GM12878 (cell line): ENCODE results near the gene PNLIPRP2. TPM values are rescaled to one million over a fixed set of nuclear protein-coding genes. Genes with fewer than 3 reads are reported as not detected.

Source experiments
- ATAC-seq: fragments of 200-7000 bp; cut with Tn5 transposase; 3 replicates; pipeline ENCODE4 v1.9.1; 2020; ENCODE audit warnings: mild to moderate bottlenecking, moderate library complexity
- BruUV-seq: library from RNA; stranded (reverse); fragments of 400-500 nt; replicated peaks from 2 replicates; lab custom pipeline; 2021; lab: Mats Ljungman, UMichigan
- CTCF ChIA-PET: fragments of 300-600 bp; sonication (Branson Sonifier 250); formaldehyde crosslinking; extraction: SDS; loops from one replicate; lab custom pipeline; 2021; ENCODE audit warnings: inconsistent platforms; lab: Yijun Ruan, JAX
- POLR2A ChIA-PET: fragments of 350-600 bp; formaldehyde crosslinking; extraction: SDS; loops from one replicate; lab custom pipeline; 2021; ENCODE audit warnings: inconsistent platforms; lab: Charles Lee
- RAD21 ChIA-PET: fragments of 300-600 bp; sonication (Branson Sonifier 250); formaldehyde crosslinking; loops from one replicate; lab custom pipeline; 2023; ENCODE audit warnings: antibody characterized with exemption; ENCODE audit not compliant: unreplicated experiment; lab: Charles Lee
- SMC1A ChIA-PET: fragments of 300-600 bp; sonication (Branson Sonifier 250); formaldehyde crosslinking; loops from one replicate; lab custom pipeline; 2023; ENCODE audit not compliant: unreplicated experiment, uncharacterized antibody; lab: Charles Lee
- DNase-seq: peaks from one replicate; pipeline ENCODE4 v3.0.0-alpha.2; 2011; ENCODE audit warnings: low read depth, low spot score
- FAIRE-seq: peaks from 3 replicates; lab custom pipeline; 2011; peaks lifted over from hg19 to GRCh38; lab: Jason Lieb, UNC
- H2AFZ ChIP-seq: 2 replicates; pipeline ENCODE4 v1.6.0; 2011; ENCODE audit warnings: low read depth, low read length, control low read depth; ENCODE audit not compliant: control insufficient read depth
- H3K27ac ChIP-seq: 2 replicates; pipeline ENCODE4 v1.5.1; 2011; ENCODE audit warnings: control low read depth; ENCODE audit not compliant: control insufficient read depth, insufficient read depth
- H3K27me3 ChIP-seq, 2 experiments: replicated peaks in 1 of 2; 2 replicates each; pipeline versions ENCODE4 v1.6.0 to v1.6.1; 2011; ENCODE audit warnings: low read length in 1 of 2; ENCODE audit not compliant: control insufficient read depth in 2 of 2, insufficient read depth in 2 of 2
- H3K36me3 ChIP-seq, 2 experiments: 2 replicates each; pipeline ENCODE4 v1.5.1; 2011; ENCODE audit warnings: low read length in 1 of 2; ENCODE audit not compliant: control insufficient read depth in 2 of 2, insufficient read depth in 2 of 2
- H3K4me1 ChIP-seq: 2 replicates; pipeline ENCODE4 v1.6.1; 2011; ENCODE audit warnings: mild to moderate bottlenecking, low read length, moderate library complexity, mixed read lengths; ENCODE audit not compliant: control insufficient read depth, insufficient read depth
- H3K4me2 ChIP-seq: 2 replicates; pipeline ENCODE4 v1.6.0; 2011; ENCODE audit warnings: control low read depth; ENCODE audit not compliant: control insufficient read depth, insufficient read depth
- H3K4me3 ChIP-seq: fragments of 200-600 bp; sonication (generic); 2 replicates; pipeline ENCODE4 v1.5.1; 2016
- H3K79me2 ChIP-seq: 2 replicates; pipeline ENCODE4 v1.6.0; 2011; ENCODE audit warnings: low read length; ENCODE audit not compliant: control insufficient read depth, insufficient read depth
- H3K9ac ChIP-seq: 2 replicates; pipeline ENCODE4 v1.8.0; 2011; ENCODE audit warnings: low read length, control low read depth, mixed read lengths; ENCODE audit not compliant: control insufficient read depth, insufficient read depth
- H3K9me3 ChIP-seq: replicated peaks from 3 replicates; pipeline ENCODE4 v1.5.1; 2011; ENCODE audit warnings: mild to moderate bottlenecking, low read length; ENCODE audit not compliant: control insufficient read depth, insufficient read depth
- H4K20me1 ChIP-seq: 2 replicates; pipeline ENCODE4 v1.6.0; 2011; ENCODE audit not compliant: control insufficient read depth, insufficient read depth
- ATF7 ChIP-seq: fragments of 450-650 bp; IDR thresholded peaks from 2 replicates; pipeline ENCODE4 v1.6.1; 2016; ENCODE audit warnings: low read depth, mild to moderate bottlenecking
- CBFB ChIP-seq: IDR thresholded peaks from 2 replicates; pipeline ENCODE4 v1.6.1; 2016; ENCODE audit warnings: antibody characterized with exemption, low read depth
- HDAC2 ChIP-seq: fragments of 200-600 bp; sonication (generic); IDR thresholded peaks from 2 replicates; pipeline ENCODE4 v1.6.1; 2017
- KAT2A ChIP-seq: conservative IDR thresholded peaks from 2 replicates; pipeline ENCODE4 v1.6.1; 2011; ENCODE audit warnings: low read depth, low read length; ENCODE audit not compliant: control insufficient read depth
- KDM1A ChIP-seq: fragments of 200-600 bp; sonication (generic); IDR thresholded peaks from 2 replicates; pipeline ENCODE4 v1.6.1; 2016; ENCODE audit warnings: borderline replicate concordance
- KLF5 ChIP-seq: fragments of 450-650 bp; IDR thresholded peaks from 2 replicates; pipeline ENCODE4 v1.6.1; 2014; ENCODE audit warnings: mild to moderate bottlenecking; ENCODE audit not compliant: partially characterized antibody
- MYB ChIP-seq: fragments of 150-350 bp; IDR thresholded peaks from 2 replicates; pipeline ENCODE4 v1.6.1; 2014; ENCODE audit warnings: mild to moderate bottlenecking, low read depth, low read length, borderline replicate concordance
- MYC ChIP-seq: IDR thresholded peaks from 2 replicates; pipeline ENCODE4 v1.6.1; 2011; ENCODE audit warnings: mild to moderate bottlenecking, low read length, moderate library complexity, inconsistent platforms; ENCODE audit not compliant: insufficient read depth, insufficient replicate concordance, insufficient read length, severe bottlenecking
- PAX8 ChIP-seq: fragments of 450-650 bp; IDR thresholded peaks from 2 replicates; pipeline ENCODE4 v1.6.1; 2017; ENCODE audit warnings: mild to moderate bottlenecking, moderate library complexity
- SMC3 ChIP-seq: IDR thresholded peaks from 2 replicates; pipeline ENCODE4 v1.6.1; 2011; ENCODE audit warnings: low read length, improper control_type of control experiment, borderline replicate concordance
- SP1 ChIP-seq: IDR thresholded peaks from one replicate; pipeline ENCODE4 v1.6.1; 2011; ENCODE audit warnings: low read depth, low read length
- TAF1 ChIP-seq: IDR thresholded peaks from 2 replicates; pipeline ENCODE4 v1.6.1; 2011; ENCODE audit warnings: mild to moderate bottlenecking, low read depth, low read length, borderline replicate concordance
- YBX1 ChIP-seq: fragments of 450-650 bp; IDR thresholded peaks from 2 replicates; pipeline ENCODE4 v1.6.1; 2016; ENCODE audit warnings: antibody characterized with exemption
- ZBTB33 ChIP-seq: fragments of 450-650 bp; IDR thresholded peaks from 2 replicates; pipeline ENCODE4 v1.6.1; 2017; ENCODE audit warnings: mild to moderate bottlenecking
- WGBS: methylation state at CpG from one replicate; pipeline ENCODE4 v1.1.6; 2016; ENCODE audit warnings: low lambda C conversion rate; ENCODE audit not compliant: insufficient replicate concordance, insufficient coverage; ENCODE audit errors: missing lambda C conversion rate; 5-methylcytosine and 5-hydroxymethylcytosine counted together
- in situ Hi-C: fragments of 300-500 bp; cut with MboI; formaldehyde crosslinking; loops from 9 replicates; pipeline ENCODE4 v1.14.3; 2018; ENCODE audit warnings: mixed read lengths
- intact Hi-C: fragments of 100-400 bp; cut with micrococcal nuclease; formaldehyde crosslinking; loops from one replicate; pipeline ENCODE4 v1.14.2; 2022; ENCODE audit not compliant: unreplicated experiment
- polyA plus RNA-seq, 11 experiments: library from polyadenylated mRNA; depleted of rRNA in 4 of 11; unstranded in 6 of 11; stranded (reverse) in 5 of 11; fragments of >200 nt; fragmentation: Nextera tagmentation in 4 of 11; fragmentation: Illumina TruSeq in 1 of 11; extraction: Ambion mirVana in 4 of 11; extraction: Trizol in 1 of 11; gene quantifications; 1 replicate in 1 of 11; 2 replicates in 10 of 11; pipeline versions ENCODE4 v1.2.1 to v1.2.3, GENCODE V29; 2011 to 2016; ENCODE audit warnings: inconsistent platforms in 2 of 11, missing spikeins in 2 of 11, low read depth in 1 of 11
- total RNA-seq, 4 experiments: library from RNA; depleted of rRNA in 3 of 4; stranded (reverse); fragments of >200 nt in 3 of 4; fragmentation: Illumina TruSeq in 1 of 4; extraction: Trizol in 1 of 4; gene quantifications; 2 replicates each; pipeline versions ENCODE4 v1.2.1 to v1.2.3, GENCODE V29; 2013 to 2021
- TF ChIP-seq, protein P1 (sequence below): fragments of 450-650 bp; formaldehyde crosslinking; IDR thresholded peaks from 2 replicates; pipeline ENCODE4 v1.4.0; 2020; ENCODE audit warnings: mild to moderate bottlenecking, moderate library complexity

Gene PNLIPRP2
- total and polyA plus RNA-seq, 10 of the 15 experiments (the other 5 are each of a cell fraction or from before 2014, with no cell fraction given): 0.33 TPM; not detected in 9

DNA sequence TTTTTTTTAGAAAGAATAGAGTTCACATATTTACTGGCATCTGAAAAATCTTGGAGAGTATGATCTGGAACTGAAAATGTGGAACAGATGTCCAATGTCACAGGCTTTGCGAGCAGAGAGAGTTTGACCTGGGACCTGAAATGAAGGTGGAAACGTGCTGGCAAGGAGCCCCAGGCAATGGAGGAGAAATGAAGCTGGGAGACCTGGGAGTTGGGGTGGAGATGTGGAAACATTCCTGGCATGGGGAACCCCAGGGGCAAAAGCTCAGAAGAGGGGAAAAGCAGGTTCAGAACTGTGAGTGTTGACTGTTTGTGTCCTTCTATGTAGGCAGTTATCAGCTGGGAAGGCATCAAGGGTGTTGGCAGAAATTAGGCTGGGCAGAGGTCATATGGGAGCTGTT, 7.3 kb upstream of the PNLIPRP2 start:
- BruUV-seq: no TSS peak
- DNase-seq (no peak), FAIRE-seq (no peak), ATAC-seq (no peak)
- no peaks in the 10 kb centered on the region for H3K9me3 ChIP-seq
- in situ Hi-C loops (no loop called here), intact Hi-C loops (no loop called here)
- ChIA-PET SMC1A (no interaction called here), POLR2A (no interaction called here), CTCF (interaction anchor here (0.5 kb wide), 1 partner anchor 69 kb away, joined by 4 read pairs; no protein-coding TSS in a partner anchor), RAD21 (no interaction called here)
- no peak overlapping the region for H3K4me2 ChIP-seq
- H3K36me3 ChIP-seq: no peaks in the 10 kb centered on the region
- no peak overlapping the region for H2AFZ ChIP-seq
- H3K79me2 ChIP-seq: no peaks in the 10 kb centered on the region
- H3K4me1 ChIP-seq: no peaks in the 10 kb centered on the region
- H3K4me3 ChIP-seq: no peak overlapping the region
- TF ChIP-seq SP1 (no peak), SMC3 (no peak), PAX8 (no peak), YBX1 (no peak), KAT2A (no peak), ATF7 (no peak), KDM1A (no peak), TAF1 (no peak)
- H4K20me1 ChIP-seq: no peaks in the 10 kb centered on the region
- H3K9ac ChIP-seq: no peak overlapping the region
- no peak overlapping the region for H3K27ac ChIP-seq
- no peaks in the 10 kb centered on the region for H3K27me3 ChIP-seq
- WGBS: 50% methylated on average over 2 of the region's 2 CpGs

DNA sequence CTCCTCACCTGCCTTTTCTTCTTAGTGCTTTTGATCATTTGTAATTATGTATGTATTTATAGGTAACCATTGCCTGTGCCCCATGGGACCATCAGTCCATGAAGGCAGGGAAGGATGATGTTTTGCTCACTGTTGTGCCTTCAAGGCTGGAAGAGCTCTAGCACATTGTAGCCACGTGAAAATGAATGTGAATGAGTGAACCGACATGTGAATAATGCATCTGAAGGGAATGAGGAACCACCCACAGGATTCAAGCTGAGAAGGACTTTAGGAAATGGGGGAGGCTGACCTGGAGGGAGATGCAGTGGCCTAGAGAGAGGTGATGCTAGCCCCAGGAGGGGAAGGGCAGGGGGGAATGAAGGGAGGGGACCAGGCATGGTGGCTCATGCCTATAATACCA, 6.0 kb upstream of the PNLIPRP2 start:
- Histone ChIP-seq H3K36me3 (no peaks in the 10 kb centered on the region), H3K9me3 (no peaks in the 10 kb centered on the region), H3K4me1 (no peaks in the 10 kb centered on the region), H3K4me2 (no peak overlapping the region), H3K27ac (no peak overlapping the region), H3K27me3 (no peaks in the 10 kb centered on the region), H3K79me2 (no peaks in the 10 kb centered on the region), H4K20me1 (no peaks in the 10 kb centered on the region), H3K4me3 (no peak overlapping the region), H2AFZ (no peak overlapping the region), H3K9ac (no peak overlapping the region)
- POLR2A ChIA-PET: no interaction called here
- no TSS peak for BruUV-seq
- DNase-seq: no peak
- RAD21 ChIA-PET: no interaction called here
- SMC1A ChIA-PET: interaction anchor here (0.6 kb wide), 1 partner anchor 15 kb away, joined by 3 read pairs; no protein-coding TSS in a partner anchor
- 0% methylated on average over 2 of the region's 2 CpGs for WGBS
- intact Hi-C loops (no loop called here), in situ Hi-C loops (no loop called here)
- CTCF ChIA-PET: no interaction called here
- ATAC-seq: no peak
- FAIRE-seq: no peak
- TF ChIP-seq ZBTB33 (no peak), MYC (no peak), HDAC2 (no peak), MYB (no peak), KLF5 (no peak), KAT2A (no peak), CBFB (no peak), TAF1 (no peak)
- TF ChIP-seq, protein P1, sequence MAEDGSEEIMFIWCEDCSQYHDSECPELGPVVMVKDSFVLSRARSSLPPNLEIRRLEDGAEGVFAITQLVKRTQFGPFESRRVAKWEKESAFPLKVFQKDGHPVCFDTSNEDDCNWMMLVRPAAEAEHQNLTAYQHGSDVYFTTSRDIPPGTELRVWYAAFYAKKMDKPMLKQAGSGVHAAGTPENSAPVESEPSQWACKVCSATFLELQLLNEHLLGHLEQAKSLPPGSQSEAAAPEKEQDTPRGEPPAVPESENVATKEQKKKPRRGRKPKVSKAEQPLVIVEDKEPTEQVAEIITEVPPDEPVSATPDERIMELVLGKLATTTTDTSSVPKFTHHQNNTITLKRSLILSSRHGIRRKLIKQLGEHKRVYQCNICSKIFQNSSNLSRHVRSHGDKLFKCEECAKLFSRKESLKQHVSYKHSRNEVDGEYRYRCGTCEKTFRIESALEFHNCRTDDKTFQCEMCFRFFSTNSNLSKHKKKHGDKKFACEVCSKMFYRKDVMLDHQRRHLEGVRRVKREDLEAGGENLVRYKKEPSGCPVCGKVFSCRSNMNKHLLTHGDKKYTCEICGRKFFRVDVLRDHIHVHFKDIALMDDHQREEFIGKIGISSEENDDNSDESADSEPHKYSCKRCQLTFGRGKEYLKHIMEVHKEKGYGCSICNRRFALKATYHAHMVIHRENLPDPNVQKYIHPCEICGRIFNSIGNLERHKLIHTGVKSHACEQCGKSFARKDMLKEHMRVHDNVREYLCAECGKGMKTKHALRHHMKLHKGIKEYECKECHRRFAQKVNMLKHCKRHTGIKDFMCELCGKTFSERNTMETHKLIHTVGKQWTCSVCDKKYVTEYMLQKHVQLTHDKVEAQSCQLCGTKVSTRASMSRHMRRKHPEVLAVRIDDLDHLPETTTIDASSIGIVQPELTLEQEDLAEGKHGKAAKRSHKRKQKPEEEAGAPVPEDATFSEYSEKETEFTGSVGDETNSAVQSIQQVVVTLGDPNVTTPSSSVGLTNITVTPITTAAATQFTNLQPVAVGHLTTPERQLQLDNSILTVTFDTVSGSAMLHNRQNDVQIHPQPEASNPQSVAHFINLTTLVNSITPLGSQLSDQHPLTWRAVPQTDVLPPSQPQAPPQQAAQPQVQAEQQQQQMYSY (CRISPR knock-in tag): no peak
